Activated gamma-delta T cell treated with Interleukin-2 at 50 U/mL for 16 hours (primary cell): ENCODE results near the gene DGKB.

Source experiments
- DNase-seq: peaks from one replicate; pipeline ENCODE4 v3.0.0-alpha.2; 2020

The DGKB gene

GRCh38 chr7:14673202-14673601, 229.3 kb downstream of the DGKB start:
- no peak for DNase-seq

GRCh38 chr7:14666913-14667312, 235.6 kb downstream of the DGKB start:
- no peak for DNase-seq

- DNase-seq, result no peak
These were observed 236.2 kb downstream of the DGKB start for GRCh38 chr7:14666304-14666703.

GRCh38 chr7:14639801-14640200, 262.8 kb downstream of the DGKB start:
- DNase-seq, result no peak

GRCh38 chr7:14639329-14639728, 263.2 kb downstream of the DGKB start:
- DNase-seq, result no peak

- DNase-seq, result no peak
These were observed 264.6 kb downstream of the DGKB start for GRCh38 chr7:14637968-14638367.

GRCh38 chr7:14635955-14636354, 266.6 kb downstream of the DGKB start:
- DNase-seq, result no peak

GRCh38 chr7:14630048-14630447, 272.5 kb downstream of the DGKB start:
- no peak for DNase-seq

GRCh38 chr7:14628516-14628915, 274.0 kb downstream of the DGKB start:
- DNase-seq, result no peak

- DNase-seq, result no peak
These were observed 276.5 kb downstream of the DGKB start for GRCh38 chr7:14626076-14626475.

- no peak for DNase-seq
These were observed 280.0 kb downstream of the DGKB start for GRCh38 chr7:14622559-14622958.

- DNase-seq, result no peak
These were observed 296.4 kb downstream of the DGKB start for GRCh38 chr7:14606101-14606500.

- DNase-seq, result no peak
These were observed 297.9 kb downstream of the DGKB start for GRCh38 chr7:14604606-14605005.

GRCh38 chr7:14602851-14603250, 299.7 kb downstream of the DGKB start:
- no peak for DNase-seq

GRCh38 chr7:14600766-14601367, 301.7 kb downstream of the DGKB start:
- DNase-seq, result no peak

GRCh38 chr7:14598978-14599377, 303.6 kb downstream of the DGKB start:
- no peak for DNase-seq

- no peak for DNase-seq
These were observed 306.1 kb downstream of the DGKB start for GRCh38 chr7:14596421-14596820.

- no peak for DNase-seq
These were observed 312.3 kb downstream of the DGKB start for GRCh38 chr7:14590206-14590605.

GRCh38 chr7:14585232-14585631, 317.3 kb downstream of the DGKB start:
- no peak for DNase-seq

- no peak for DNase-seq
These were observed 319.0 kb downstream of the DGKB start for GRCh38 chr7:14583518-14583917.

- no peak for DNase-seq
These were observed 320.5 kb downstream of the DGKB start for GRCh38 chr7:14582010-14582409.

- DNase-seq, result no peak
These were observed 322.6 kb downstream of the DGKB start for GRCh38 chr7:14579971-14580370.

- no peak for DNase-seq
These were observed 326.0 kb downstream of the DGKB start for GRCh38 chr7:14576578-14576977.

GRCh38 chr7:14570750-14571607, 331.6 kb downstream of the DGKB start:
- no peak for DNase-seq

GRCh38 chr7:14552060-14552459, 350.5 kb downstream of the DGKB start:
- no peak for DNase-seq
